HG03342 (cell line): ENCODE measurements around the gene PITHD1.
"Not testable (repeated sequence)": the region's sequence is repeated elsewhere in the genome, so short reads cannot be mapped to it uniquely, and the experiment has no call there.

Experiments
- ATAC-seq: cut with Tn5 transposase; IDR thresholded peaks from one replicate; pipeline ENCODE4 v1.9.1; 2021; ENCODE audit warnings: mild to moderate bottlenecking, moderate library complexity; ENCODE audit not compliant: unreplicated experiment

PITHD1 gene

DNA sequence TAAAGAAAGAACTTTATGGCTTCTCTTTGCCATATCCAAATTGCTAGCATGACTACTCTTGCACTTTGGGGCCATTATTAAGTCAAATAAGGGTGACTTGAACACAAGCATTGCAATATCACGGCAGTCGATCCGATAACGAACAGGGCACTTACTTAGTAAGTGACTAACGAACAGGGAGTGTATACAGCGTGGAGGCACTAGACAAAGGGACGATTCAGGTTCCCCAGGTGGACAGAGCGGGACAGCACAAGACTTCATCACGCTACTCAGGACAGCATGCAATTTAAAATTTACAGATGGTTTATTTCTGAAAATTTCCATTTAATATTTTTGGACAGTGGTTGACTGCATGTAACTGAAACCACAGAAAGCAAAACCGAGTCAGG, 5.4 kb upstream of the PITHD1 start:
- ATAC-seq: no peak

- no peak for ATAC-seq
These were observed 3.9 kb upstream of the PITHD1 start for GRCh38 chr1:23774174-23774880.

DNA sequence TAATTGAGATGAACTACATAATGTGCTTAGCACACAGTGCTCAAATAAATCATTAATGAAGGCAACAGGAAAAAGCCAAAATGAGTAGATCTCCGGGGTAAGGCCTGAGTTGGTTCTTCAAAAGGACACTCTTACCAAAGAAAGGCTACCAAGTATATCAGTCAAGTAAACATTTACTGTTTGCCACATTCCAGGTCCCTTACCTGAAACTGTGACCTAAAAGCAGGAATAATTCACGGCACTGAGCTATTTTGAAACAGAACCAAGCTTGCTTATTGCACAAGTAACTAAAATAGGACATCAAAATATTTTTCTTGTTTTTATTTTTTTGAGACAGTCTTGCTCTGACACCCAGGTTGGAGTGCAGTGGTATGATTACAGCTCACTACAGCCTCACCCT, 2.0 kb upstream of the PITHD1 start:
- no peak for ATAC-seq

GRCh38 chr1:23779826-23780371, 1.7 kb downstream of the PITHD1 start:
- ATAC-seq: no peak

DNA sequence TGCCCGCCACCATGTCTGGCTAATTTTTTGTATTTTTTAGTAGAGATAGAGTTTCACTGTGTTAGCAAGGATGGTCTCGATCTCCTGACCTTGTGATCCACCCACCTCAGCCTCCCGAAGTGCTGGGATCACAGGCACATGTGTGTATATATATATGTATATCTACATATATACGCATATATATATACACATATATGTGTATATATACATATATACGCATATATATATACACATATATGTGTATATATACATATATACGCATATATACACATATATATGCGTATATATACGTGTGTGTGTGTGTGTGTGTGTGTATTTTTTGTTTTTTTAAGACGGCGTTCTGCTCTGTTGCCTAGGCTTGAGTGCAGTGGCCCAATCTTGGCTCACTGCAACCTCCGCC, 4.9 kb downstream of the PITHD1 start:
- not testable (repeated sequence) for ATAC-seq

DNA sequence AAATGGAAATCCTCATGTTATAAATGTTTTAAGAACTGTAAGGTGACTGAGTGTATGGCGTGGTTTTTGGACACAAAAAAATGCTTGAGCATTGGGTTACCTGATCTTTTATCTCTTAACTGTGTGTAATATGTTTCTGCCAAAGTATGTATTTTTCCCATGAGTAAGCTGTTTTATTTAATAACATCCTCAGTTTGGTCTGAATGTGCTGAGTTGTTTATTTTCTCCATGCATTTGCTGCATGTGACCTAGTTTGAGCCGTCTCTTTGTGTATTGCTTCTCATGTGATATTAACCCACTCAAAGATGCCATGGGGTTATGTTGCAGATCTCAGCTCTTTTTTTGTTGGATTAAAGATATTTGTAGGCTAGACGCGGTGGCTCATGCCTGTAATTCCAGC, 6.6 kb downstream of the PITHD1 start:
- ATAC-seq: no peak

- no peak for ATAC-seq
These were observed 9.5 kb downstream of the PITHD1 start for GRCh38 chr1:23787701-23788100.

- ATAC-seq: no peak
These were observed 10.5 kb downstream of the PITHD1 start for GRCh38 chr1:23788695-23789094.

DNA sequence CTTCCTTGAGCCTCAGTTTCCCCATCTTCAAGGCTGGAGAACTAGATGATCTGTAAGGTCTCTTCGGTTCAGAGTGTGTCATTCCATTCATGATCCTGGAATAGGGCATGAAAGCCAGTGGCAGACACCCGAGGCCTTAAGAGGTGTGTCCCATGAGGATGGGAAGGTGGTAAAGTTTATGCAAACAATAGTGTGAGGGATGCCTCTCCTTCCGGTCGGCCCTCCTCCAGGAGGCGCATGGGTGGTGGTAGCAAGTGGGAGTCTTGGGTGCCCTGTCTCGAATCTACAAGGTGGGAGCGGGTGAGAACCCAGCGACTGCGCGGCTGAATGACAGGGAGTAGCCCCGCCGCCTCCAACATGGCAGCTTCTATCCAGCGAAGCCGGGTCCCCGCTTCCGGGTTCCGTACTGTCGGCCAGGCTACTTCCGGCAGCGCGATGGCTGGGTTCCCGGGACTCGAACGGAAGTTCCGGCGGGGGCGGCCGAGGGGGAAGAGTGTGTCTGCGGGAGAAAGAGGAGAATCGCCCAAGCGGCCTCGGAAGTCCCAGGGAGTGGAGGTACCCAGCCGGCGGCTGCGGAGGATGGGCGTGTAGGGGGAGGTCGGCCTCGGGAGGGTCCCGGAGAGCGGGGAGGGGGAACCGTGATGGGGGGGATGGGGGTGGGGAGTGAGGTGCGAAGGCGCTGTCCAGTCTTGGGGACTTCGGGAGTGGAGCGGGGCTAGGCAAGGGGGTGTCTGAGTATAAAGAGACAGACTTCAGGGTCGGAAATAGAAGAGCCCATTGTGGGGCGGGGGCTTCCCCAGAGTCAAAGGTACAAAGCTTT, 12.7 kb downstream of the PITHD1 start, which contains the start of gene LYPLA2:
LYPLA2 (plus strand) TSS at position 450 of the 820 bp plus-strand sequence. CDS start 1,538 bp downstream, outside the sequence.
- ATAC-seq: peak; percentile 76

DNA sequence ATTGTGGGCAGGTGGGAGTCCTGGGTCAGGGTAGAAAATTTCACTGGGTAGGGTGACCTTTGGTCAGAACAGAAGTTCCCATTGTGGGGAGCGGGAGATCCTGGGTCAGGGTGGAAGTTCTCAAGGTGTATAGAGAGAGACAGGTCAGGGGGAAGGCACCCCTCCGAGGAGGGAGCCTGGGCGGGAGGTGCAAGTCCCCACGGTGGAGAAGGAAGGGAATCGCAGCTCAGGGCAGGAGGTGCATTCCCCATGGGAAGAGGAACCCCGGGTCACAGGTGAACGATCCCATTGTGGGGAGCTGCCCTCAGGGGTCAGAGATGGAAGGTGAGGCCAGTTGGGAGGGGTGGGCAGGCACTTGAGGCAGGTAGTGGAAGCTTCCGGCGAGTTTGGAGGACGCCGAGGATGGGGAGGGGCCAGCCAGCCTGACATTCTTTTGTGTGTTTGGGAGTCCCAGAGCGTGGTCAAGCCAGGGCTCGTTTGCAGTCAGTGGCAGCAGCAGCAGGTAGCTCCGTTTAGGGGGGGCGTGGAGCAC, 13.4 kb downstream of the PITHD1 start:
- no peak for ATAC-seq

DNA sequence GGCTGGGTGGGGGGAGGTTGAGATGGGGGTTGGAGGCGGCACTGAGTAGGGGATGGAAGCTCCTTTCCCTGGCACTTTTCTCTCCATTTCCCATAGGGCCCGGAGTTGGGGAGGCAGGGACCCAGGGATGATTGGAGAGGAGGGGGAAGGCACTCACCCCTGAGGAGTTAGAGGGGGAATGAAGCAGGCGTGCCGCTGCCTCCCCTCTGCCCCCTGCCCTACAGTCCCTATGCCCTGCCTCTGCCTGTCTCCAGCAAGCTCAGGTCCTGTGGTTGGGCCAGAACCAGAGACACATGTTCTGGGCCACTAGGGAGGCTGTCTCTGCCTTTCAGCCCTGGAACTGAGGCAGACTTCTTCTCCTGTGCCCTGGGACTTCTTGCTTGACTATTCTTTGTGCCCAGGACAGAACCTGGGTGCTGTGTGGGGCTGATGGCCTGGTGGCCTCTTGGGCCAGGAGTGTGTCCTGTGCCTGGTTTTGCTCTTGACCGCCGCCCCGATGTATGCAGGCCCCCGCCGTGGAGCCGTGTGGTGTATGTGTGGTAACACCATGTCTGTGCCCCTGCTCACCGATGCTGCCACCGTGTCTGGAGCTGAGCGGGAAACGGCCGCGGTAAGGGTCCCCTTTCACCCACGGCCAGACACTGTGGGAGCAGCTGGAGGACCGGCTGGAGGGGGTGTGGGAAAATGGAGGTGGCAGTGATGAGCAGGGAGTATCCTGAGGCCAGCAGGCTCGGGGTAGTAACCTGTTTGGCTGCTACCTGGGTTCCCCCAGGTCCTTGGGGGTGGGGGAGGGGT, 14.1 kb downstream of the PITHD1 start:
- no peak for ATAC-seq

DNA sequence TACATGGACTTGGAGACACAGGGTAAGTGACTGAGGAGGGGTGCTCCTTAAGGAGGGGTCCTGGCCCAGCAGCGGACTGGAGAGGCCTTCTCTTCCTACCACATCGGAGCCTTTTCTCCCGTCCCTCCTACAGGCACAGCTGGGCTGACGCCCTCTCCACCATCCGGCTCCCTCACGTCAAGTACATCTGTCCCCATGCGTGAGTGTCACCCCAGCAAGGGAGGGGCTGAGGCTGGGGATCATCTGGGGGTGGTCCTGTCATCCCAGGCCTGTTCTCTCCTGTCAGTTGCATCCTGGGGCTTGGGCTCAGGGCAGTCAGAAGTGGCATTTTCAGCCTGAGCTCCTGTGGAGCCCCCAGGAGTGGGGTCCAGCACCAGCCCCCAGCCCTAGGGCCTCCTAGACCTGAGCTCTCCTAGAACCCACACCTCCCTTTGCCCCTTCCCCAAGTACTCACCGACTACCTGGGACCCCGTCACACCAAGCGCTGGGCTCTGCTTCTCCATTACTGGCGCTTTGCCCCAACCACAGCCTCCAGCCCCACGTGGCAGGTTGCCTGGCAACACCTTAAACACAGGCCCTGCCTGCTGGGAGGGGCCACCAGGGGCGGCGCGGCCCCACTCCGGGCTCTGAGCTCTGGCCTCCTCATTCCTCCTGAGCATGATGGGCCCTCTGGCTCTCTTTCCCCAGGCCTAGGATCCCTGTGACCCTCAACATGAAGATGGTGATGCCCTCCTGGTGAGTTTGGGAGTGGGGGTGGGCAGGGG, 15.0 kb downstream of the PITHD1 start:
- ATAC-seq: no peak

DNA sequence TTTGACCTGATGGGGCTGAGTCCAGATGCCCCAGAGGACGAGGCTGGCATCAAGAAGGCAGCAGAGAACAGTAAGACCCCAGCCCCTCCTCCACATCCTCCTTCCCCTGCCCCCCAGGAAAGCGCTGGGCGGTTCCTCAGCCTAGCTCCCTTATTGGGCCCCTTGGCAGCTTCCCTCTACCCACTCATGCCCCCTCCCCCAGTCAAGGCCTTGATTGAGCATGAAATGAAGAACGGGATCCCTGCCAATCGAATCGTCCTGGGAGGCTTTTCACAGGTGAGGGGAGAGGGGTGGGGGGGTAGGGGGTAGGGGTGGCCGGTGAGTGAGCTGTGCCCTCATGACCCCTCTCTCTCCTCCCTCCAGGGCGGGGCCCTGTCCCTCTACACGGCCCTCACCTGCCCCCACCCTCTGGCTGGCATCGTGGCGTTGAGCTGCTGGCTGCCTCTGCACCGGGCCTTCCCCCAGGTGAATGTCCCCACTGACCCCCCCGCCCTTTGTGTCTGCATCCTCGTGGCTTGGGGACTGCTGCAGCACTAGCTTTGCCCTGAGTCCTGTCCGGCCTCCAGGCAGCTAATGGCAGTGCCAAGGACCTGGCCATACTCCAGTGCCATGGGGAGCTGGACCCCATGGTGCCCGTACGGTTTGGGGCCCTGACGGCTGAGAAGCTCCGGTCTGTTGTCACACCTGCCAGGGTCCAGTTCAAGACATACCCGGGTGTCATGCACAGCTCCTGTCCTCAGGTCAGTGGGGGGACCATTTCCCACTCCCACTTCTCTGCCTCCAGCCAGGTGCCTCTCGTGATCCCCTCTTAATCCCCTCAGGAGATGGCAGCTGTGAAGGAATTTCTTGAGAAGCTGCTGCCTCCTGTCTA, 15.9 kb downstream of the PITHD1 start:
- ATAC-seq: no peak

- ATAC-seq: not testable (repeated sequence)
These were observed 16.5 kb downstream of the PITHD1 start for GRCh38 chr1:23794732-23795182.

DNA sequence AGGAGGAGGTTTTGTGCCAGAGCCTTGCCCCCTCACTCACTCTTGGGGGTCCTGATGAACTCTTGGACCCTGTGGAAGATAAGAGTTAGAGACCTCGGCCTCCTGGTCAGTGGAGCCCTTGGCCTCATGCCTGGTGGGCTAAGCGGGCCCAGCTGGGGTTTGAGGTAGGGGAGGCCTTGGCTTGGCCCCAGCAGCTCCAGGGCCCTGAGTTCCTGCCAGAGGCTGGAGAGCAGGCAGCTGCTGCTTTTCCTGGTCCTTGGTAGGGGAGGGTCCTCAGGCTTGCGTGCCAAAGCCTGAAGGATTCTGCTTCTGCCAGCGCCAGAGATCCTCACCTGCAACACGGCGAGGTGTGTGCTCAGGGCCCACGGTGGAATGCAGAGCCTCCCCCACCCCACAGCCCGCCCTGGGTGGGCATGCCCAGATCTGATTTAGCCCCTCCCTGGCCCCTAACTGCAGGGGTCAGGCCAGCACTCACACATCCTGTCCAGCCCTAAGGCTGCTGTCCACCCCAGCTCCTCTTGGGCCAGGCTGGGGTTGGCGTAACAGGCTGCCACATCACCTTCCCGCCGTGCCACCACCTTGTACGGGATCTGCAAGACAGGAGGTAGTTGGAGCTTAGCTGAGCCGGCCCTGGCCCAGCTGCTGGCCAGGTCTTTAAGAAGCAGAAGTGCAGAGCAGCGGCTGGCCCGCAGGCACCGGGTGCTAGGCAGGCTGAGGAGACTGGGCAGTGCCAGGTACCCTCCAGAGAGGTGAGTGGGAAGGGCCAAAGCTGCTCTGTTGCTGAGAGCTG, 17.7 kb downstream of the PITHD1 start:
- no peak for ATAC-seq

DNA sequence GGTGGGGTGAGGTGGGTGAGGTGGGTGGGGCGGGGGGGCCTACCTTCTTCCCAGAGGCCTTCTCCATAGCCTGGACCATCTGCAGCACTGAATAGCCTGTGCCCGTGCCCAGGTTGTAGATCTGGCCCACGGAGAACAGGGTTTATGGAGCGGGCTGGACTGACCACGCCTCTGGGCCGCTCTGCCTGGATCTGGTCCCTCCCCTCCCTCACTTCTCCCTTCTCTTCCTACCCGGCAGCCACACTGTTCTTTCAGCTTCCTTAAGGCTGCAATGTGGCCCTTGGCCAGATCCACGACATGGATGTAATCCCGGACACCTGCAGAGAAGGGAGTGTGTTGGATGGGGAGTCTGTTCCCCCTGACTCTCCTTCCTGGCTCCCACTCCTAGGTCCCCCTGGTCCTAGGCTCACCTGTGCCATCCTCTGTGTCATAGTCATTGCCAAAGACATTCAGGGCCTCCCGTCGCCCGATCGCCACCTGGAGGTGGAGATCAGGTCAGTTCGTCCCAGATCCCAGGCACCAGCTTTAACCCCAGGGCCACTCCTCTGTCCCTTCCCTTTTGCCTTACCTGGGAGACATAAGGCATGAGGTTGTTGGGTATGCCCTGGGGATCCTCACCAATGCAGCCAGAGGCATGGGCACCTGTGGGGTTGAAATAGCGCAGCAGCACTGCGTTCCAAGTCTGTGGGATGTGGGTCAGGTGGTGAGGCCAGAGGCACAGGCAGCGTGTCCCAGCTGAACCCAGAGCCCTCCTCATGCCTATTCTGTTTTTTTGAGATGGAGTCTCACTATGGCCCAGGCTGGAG, 18.5 kb downstream of the PITHD1 start:
- ATAC-seq: no peak
